ENCODE results near the gene KRT72. TPM values are rescaled to one million over a fixed set of nuclear protein-coding genes. Genes with fewer than 3 reads are reported as not detected.

The KRT72 gene
- total and polyA plus RNA-seq, 2 of the 13 experiments (the other 11 are each of a cell fraction or from before 2014, with no cell fraction given), result not detected

DNA sequence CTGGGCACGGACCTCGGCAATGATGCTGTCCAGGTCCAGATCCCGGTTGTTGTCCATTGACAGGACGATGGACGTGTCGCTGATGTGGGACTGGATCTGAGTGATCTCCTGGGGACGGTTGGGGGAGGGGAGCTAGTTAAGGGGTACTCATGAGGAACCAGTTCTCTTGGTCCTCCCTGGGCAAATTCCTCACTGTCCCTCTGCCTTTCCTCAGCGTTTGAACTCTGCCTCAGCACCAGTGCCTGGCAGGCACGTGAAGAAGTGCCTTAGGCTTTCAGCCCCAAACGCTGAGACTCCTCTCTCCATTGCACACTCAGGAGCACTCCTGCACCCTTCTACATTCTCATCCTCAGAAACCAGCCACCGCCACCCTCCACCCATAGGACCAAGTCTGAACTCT is 9.7 kb downstream of the KRT72 start:
- no peaks in the 10 kb centered on the region for H3K36me3 ChIP-seq (replicated peaks in 1 of 2; ENCODE audit: control insufficient read depth in 1 of 2, insufficient read depth in 2 of 2, low read length in 2 of 2)
- POLR2A ChIA-PET, result no interaction called here
- H3K79me2 ChIP-seq (ENCODE audit: insufficient read depth, low read length), result no peaks in the 10 kb centered on the region
- CTCF ChIA-PET (ENCODE audit: low intra/inter-chr PET ratio, low total read pairs), result no interaction called here
- FAIRE-seq (no peak), DNase-seq (ENCODE audit: low spot score) (no peak), ATAC-seq (no peak)
- BruUV-seq (replicated peaks), result no TSS peak
- no peak overlapping the region for H3K4me3 ChIP-seq (replicated peaks in 1 of 3; ENCODE audit: insufficient read depth in 1 of 3, low read depth in 2 of 3, low read length in 3 of 3)
- intact Hi-C loops (cut with micrococcal nuclease; ENCODE audit: unreplicated experiment) (no loop called here), in situ Hi-C loops (cut with HindIII; ENCODE audit: extremely low pct_ligation_motif_present, low pct_unique_long_range_greater_than_20kb) (no loop called here)
- no peaks in the 10 kb centered on the region for H3K4me1 ChIP-seq (ENCODE audit: insufficient read depth, low read length)
- no peak overlapping the region for H3K4me2 ChIP-seq (ENCODE audit: low read depth, low read length)
- peaks cover 3 to 14% of the 10 kb centered on the region in 2 experiments; a peak in 3 of 5 replicates for H3K27me3 ChIP-seq (ENCODE audit: control insufficient read depth in 1 of 2, insufficient read depth in 2 of 2, low read length in 2 of 2)
- H2AFZ ChIP-seq (ENCODE audit: low read length), result no peak overlapping the region
- no peaks in the 10 kb centered on the region for H3K9me3 ChIP-seq (ENCODE audit: low read length)
- WGBS (ENCODE audit: low lambda C conversion rate), result 0% methylated on average over 7 of the region's 11 CpGs
- no peak overlapping the region for H3K9ac ChIP-seq (ENCODE audit: insufficient read depth, low read depth, low read length)
- H4K20me1 ChIP-seq (ENCODE audit: insufficient read depth, low read length), result no peaks in the 10 kb centered on the region
- TF ChIP-seq SUZ12 (IDR thresholded peaks at IDR 0.05; ENCODE audit: low read depth, low read length) (no peak), ZNF512 (CRISPR knock-in tag; IDR thresholded peaks at IDR 0.05) (no peak), STAG1 (CRISPR knock-in tag; IDR thresholded peaks at IDR 0.05) (no peak), ZNF138 (CRISPR knock-in tag; IDR thresholded peaks at IDR 0.05; ENCODE audit: low read depth) (no peak), PHF5A (CRISPR knock-in tag; IDR thresholded peaks at IDR 0.05; ENCODE audit: low read depth, unreplicated experiment) (no peak), TARDBP (CRISPR knock-in tag; IDR thresholded peaks at IDR 0.05) (no peak), ZNF614 (CRISPR knock-in tag; IDR thresholded peaks at IDR 0.05; ENCODE audit: borderline replicate concordance) (no peak), ELK4 (CRISPR knock-in tag; IDR thresholded peaks at IDR 0.05; ENCODE audit: borderline replicate concordance) (no peak), RAD21 (CRISPR knock-in tag; IDR thresholded peaks at IDR 0.05) (no peak), PTBP1 (IDR thresholded peaks at IDR 0.05; ENCODE audit: low read depth, low read length, poor library complexity, severe bottlenecking) (no peak), ZNF598 (CRISPR knock-in tag; IDR thresholded peaks at IDR 0.05; ENCODE audit: borderline replicate concordance) (no peak), ZNF460 (CRISPR knock-in tag; IDR thresholded peaks at IDR 0.05; ENCODE audit: borderline replicate concordance) (no peak), ZNF878 (CRISPR knock-in tag; IDR thresholded peaks at IDR 0.05) (no peak)
- TF ChIP-seq, protein P1, sequence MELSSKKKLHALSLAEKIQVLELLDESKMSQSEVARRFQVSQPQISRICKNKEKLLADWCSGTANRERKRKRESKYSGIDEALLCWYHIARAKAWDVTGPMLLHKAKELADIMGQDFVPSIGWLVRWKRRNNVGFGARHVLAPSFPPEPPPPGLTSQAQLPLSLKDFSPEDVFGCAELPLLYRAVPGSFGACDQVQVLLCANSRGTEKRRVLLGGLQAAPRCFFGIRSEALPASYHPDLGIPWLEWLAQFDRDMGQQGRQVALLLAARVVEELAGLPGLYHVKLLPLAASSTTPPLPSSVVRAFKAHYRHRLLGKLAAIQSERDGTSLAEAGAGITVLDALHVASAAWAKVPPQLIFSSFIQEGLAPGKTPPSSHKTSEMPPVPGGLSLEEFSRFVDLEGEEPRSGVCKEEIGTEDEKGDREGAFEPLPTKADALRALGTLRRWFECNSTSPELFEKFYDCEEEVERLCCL (CRISPR knock-in tag; IDR thresholded peaks at IDR 0.05; ENCODE audit: borderline replicate concordance), result no peak
- TF ChIP-seq, protein P2, sequence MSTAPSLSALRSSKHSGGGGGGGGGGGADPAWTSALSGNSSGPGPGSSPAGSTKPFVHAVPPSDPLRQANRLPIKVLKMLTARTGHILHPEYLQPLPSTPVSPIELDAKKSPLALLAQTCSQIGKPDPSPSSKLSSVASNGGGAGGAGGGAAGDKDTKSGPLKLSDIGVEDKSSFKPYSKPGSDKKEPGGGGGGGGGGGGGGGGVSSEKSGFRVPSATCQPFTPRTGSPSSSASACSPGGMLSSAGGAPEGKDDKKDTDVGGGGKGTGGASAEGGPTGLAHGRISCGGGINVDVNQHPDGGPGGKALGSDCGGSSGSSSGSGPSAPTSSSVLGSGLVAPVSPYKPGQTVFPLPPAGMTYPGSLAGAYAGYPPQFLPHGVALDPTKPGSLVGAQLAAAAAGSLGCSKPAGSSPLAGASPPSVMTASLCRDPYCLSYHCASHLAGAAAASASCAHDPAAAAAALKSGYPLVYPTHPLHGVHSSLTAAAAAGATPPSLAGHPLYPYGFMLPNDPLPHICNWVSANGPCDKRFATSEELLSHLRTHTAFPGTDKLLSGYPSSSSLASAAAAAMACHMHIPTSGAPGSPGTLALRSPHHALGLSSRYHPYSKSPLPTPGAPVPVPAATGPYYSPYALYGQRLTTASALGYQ (CRISPR knock-in tag; IDR thresholded peaks at IDR 0.05), result no peak
- no peak overlapping the region for H3K27ac ChIP-seq (ENCODE audit: extremely low read length, insufficient read depth, low read length)
